ENCODE data around the gene PLA2G4F. TPM values are rescaled to one million over a fixed set of nuclear protein-coding genes. Genes with fewer than 3 reads are reported as not detected.

PLA2G4F gene
- polyA plus RNA-seq, 1 experiment = not detected

DNA sequence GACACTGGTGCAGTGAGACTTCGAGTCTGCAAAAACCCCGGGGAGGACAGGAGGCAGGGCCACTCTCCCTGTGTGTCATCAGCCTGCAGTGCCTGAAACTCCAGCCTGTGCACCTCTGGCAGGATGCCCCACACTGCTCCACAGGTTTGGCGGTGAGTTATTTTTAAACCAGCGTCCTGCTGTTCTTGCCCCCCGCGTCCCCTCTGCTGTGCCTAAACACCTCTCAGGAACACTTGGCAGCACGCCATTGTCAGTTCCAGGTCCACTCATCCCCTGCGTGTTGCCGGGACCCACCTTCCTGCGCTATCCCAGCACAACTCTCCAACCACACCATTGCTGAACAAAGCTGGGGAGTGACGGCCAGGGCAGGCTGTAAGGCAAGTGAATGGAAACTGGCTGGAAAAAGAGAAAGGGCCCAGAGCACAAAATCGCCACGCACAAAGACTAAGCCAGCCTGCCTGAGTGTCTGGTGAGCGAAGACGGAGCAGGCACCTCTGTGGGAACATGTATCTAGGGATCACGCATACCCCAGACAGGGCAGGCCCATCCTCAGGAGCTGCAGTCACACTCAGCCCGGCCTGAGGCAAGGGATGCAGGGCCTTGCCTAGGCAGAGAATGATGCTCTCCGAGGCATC lies 3.1 kb upstream of the PLA2G4F start:
- TF ChIP-seq, protein P1, sequence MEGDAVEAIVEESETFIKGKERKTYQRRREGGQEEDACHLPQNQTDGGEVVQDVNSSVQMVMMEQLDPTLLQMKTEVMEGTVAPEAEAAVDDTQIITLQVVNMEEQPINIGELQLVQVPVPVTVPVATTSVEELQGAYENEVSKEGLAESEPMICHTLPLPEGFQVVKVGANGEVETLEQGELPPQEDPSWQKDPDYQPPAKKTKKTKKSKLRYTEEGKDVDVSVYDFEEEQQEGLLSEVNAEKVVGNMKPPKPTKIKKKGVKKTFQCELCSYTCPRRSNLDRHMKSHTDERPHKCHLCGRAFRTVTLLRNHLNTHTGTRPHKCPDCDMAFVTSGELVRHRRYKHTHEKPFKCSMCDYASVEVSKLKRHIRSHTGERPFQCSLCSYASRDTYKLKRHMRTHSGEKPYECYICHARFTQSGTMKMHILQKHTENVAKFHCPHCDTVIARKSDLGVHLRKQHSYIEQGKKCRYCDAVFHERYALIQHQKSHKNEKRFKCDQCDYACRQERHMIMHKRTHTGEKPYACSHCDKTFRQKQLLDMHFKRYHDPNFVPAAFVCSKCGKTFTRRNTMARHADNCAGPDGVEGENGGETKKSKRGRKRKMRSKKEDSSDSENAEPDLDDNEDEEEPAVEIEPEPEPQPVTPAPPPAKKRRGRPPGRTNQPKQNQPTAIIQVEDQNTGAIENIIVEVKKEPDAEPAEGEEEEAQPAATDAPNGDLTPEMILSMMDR (IDR thresholded peaks at IDR 0.05; ENCODE audit: insufficient read depth, low read depth, low read length) = no peak
- no peak for DNase-seq (ENCODE audit: low read depth)
- ChIA-PET CTCF (no interaction called here), POLR2A (no interaction called here)
- Histone ChIP-seq H3K4me3 (ENCODE audit: low read depth, low read length) (no peak overlapping the region), H3K36me3 (ENCODE audit: control insufficient read depth, insufficient read depth, low read length) (peaks cover 30% of the 10 kb centered on the region), H3K27me3 (ENCODE audit: control insufficient read depth, insufficient read depth, low read length) (no peaks in the 10 kb centered on the region)

DNA sequence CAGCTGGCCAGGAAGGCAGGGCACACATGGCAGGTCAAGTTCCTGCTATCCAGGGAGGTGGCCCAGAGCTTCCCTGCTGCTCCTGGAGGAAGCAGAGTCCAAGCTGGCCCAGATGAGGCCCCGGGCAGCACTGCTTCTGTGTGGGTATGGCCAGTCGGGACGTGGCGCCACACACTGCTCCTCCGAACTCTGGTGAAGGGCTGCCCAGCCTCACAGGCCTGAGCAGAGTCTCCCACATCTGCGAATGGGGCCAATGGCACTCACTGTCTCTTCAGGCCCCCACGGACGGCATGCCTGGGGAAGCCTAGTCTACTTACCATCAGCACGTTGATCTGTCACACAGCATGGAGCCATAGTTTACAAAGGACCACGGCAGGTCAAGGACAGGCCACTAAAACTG lies 2.5 kb upstream of the PLA2G4F start:
- ChIA-PET CTCF (no interaction called here), POLR2A (no interaction called here)
- no peak for DNase-seq (ENCODE audit: low read depth)
- H3K4me3 ChIP-seq (ENCODE audit: low read depth, low read length) = no peak overlapping the region
- H3K27me3 ChIP-seq (ENCODE audit: control insufficient read depth, insufficient read depth, low read length) = no peaks in the 10 kb centered on the region
- TF ChIP-seq, protein P1 (IDR thresholded peaks at IDR 0.05; ENCODE audit: insufficient read depth, low read depth, low read length) = no peak
- H3K36me3 ChIP-seq (ENCODE audit: control insufficient read depth, insufficient read depth, low read length) = peaks cover 26% of the 10 kb centered on the region

DNA sequence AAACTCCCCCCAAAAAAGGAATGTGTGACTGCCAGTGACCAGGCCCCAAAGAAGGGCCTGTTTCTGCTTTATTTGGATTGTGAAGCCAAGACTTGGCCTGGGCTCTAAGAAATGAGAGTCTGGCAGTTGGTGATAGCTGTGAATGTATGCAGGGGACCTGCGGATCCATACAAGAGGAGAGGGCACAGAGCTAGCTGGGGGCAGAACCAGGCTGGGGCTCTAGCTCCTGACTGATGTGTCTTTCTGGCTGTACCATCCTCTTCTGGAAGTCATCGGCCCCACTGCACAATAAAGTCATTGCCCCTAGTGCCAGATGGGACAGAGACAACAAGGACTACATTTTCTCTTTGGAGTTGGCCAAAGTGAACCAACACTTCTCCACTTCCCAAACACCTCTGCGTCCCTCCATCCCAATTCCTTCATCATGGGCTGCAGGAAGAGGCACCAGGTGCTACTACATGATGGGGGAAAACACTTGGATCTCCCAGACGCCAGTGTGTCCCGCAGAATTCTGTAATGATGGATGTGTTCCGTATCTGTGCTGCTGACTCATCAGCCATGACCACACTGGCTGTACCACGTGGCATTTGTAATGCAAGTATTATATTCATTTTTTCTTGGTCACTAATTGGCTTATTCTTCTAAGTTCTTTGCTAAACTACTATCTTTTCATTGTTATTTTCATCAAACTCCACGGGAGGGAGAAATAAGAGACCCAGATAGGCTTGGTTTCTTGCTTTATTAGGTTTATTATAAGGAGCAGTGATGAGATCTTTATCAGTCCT lies 1.7 kb upstream of the PLA2G4F start:
- ChIA-PET POLR2A (no interaction called here), CTCF (no interaction called here)
- Histone ChIP-seq H3K27me3 (ENCODE audit: control insufficient read depth, insufficient read depth, low read length) (no peaks in the 10 kb centered on the region), H3K36me3 (ENCODE audit: control insufficient read depth, insufficient read depth, low read length) (peaks cover 23% of the 10 kb centered on the region), H3K4me3 (ENCODE audit: low read depth, low read length) (no peak overlapping the region)
- peak; percentile 4 for DNase-seq (ENCODE audit: low read depth)
- TF ChIP-seq, protein P1 (IDR thresholded peaks at IDR 0.05; ENCODE audit: insufficient read depth, low read depth, low read length) = no peak

DNA sequence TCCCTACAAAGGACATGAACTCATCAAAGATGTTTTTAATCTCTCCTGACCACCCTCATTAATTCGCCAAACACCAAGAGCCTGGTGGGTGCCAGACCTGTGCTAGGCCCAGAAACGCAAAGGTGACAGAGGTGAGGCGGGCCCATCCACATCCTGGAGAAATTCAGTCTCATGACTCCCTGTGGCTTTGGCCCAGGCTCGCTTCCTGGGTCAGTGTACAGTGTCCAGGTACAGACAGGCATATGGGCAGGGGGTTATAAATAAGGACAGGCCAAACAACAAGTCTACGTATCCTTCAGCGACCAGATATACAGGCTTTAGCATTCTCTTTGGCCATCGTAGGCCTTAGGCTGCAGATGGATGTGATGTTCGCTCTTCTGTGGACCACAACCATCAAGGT lies 945 bp upstream of the PLA2G4F start:
- ChIA-PET CTCF (no interaction called here), POLR2A (no interaction called here)

More for the DNA sequence above, 945 bp upstream of the PLA2G4F start:
- H3K4me3 ChIP-seq (ENCODE audit: low read depth, low read length) = no peak overlapping the region
- peaks cover 23% of the 10 kb centered on the region for H3K36me3 ChIP-seq (ENCODE audit: control insufficient read depth, insufficient read depth, low read length)
- no peaks in the 10 kb centered on the region for H3K27me3 ChIP-seq (ENCODE audit: control insufficient read depth, insufficient read depth, low read length)
- TF ChIP-seq, protein P1 (IDR thresholded peaks at IDR 0.05; ENCODE audit: insufficient read depth, low read depth, low read length) = no peak
- DNase-seq (ENCODE audit: low read depth) = no peak

Measured in BJ (cell line).